ENCODE data around the gene BUD31.
"Not testable (repeated sequence)": the region's sequence is repeated elsewhere in the genome, so short reads cannot be mapped to it uniquely, and the experiment has no call there.

The BUD31 gene

GRCh38 chr7:99428972-99429566, 20.3 kb downstream of the BUD31 start:
- in situ Hi-C loops (cut with MboI; ENCODE audit: low sequenced_read_pairs): no loop called here

- in situ Hi-C loops (cut with MboI; ENCODE audit: low sequenced_read_pairs): no loop called here
Measured at GRCh38 chr7:99429756-99430155, 21.0 kb downstream of the BUD31 start.

DNA sequence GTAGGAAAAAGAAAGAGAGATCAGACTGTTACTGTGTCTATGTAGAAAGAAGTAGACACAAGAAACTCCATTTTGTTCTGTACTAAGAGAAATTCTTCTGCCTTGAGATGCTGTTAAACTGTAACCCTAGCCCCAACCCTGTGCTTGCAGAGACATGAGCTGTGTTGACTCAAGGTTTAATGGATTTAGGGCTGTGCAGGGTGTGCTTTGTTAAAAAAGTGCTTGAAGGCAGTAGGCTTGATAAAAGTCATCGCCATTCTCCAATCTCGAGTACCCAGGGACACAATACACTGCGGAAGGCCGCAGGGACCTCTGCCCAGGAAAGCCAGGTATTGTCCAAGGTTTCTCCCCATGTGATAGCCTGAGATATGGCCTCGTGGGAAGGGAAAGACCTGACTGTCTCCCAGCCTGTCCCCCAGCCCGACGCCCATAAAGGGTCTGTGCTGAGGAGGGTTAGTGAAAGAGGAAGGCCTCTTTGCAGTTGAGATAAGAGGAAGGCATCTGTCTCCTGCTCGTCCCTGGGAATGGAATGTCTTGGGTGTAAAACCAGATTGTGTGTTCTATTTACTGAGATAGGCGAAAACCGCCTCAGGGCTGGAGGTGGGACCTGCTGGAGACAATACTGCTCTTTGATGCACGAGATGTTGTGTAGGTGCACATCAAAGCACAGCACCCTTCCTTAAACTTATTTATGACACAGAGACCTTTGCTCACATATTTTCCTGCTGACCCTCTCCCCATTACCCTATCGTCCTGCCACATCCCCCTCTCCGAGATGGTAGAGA, 23.2 kb downstream of the BUD31 start:
- in situ Hi-C loops (cut with MboI; ENCODE audit: low sequenced_read_pairs): not testable (repeated sequence)

DNA sequence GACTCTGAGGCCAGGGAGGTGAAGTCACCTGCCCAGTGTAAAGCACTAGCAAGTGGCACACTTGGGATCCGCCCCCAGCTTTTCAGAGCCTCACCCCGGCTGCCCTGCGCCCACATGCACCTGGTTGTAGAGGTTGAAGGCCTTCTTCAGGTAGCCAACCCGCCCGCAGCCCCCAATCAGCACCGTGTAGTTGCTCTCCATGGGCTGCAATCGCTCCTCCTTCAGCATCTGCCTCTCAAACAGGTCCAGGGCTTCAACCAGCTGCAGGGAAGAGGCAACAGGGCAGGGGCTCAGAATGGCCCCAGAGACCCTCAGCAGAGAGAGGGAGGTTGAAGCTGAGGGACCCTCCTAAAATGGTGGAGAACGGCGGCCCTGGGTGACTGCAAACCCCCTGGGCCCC, 24.4 kb downstream of the BUD31 start:
- in situ Hi-C loops (cut with MboI; ENCODE audit: low sequenced_read_pairs): no loop called here

GRCh38 chr7:99437946-99438572, 29.3 kb downstream of the BUD31 start:
- in situ Hi-C loops (cut with MboI; ENCODE audit: low sequenced_read_pairs): no loop called here

DNA sequence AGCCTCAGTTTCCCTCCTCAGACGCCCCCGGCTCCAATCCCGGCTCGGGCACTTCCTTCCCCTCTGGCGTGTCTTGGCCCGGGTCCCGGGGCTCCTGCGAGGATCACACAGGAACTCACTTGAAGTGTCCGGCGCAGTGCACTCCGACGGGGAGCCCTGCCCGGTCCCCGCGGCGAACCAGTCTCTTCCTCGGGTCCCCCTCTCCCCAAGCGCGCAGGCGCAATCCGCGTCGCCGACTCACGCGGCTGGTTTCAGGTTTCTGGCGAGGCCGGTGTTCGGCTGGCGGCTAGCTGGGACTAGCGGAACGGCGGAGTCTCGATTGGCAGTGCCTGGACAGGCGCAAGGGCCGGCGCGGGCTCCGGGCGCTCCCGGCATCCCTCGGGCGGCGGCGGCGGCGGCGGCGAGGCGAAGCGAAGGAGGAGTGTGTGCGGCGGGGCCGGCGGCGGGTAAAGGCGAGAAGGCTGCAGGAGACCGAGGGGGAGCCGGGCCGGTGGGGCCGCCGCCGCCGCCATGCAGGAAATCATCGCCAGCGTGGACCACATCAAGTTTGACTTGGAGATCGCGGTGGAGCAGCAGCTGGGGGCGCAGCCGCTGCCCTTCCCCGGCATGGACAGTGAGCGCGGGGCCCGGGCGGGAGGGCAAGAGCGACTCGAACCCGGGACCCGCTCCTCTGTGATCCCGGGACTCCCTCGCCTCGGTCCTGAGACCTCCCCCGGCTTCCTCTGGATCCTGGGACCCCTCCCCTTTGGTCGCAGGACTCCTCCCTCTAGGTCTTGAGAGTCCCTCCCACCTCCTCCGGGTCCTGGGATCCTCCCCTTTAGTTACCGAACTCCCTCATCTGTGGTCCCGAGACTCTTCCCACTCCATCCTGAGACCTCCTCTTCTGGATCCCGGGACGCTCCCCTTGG, 30.1 kb downstream of the BUD31 start, which contains the start of the genes CPSF4 and PTCD1:
Gene CPSF4 (plus strand): TSS at position 371 of the 908 bp plus-strand sequence. CDS start 140 bp downstream, at position 511.
Gene PTCD1 (minus strand): TSS at position 226 of the 908 bp plus-strand sequence. CDS start 3,556 bp downstream, outside the sequence.
- in situ Hi-C loops (cut with MboI; ENCODE audit: low sequenced_read_pairs): no loop called here

GRCh38 chr7:99440195-99440594, 31.4 kb downstream of the BUD31 start:
- in situ Hi-C loops (cut with MboI; ENCODE audit: low sequenced_read_pairs): no loop called here

- in situ Hi-C loops (cut with MboI; ENCODE audit: low sequenced_read_pairs): no loop called here
Measured at GRCh38 chr7:99446096-99446495, 37.3 kb downstream of the BUD31 start.

DNA sequence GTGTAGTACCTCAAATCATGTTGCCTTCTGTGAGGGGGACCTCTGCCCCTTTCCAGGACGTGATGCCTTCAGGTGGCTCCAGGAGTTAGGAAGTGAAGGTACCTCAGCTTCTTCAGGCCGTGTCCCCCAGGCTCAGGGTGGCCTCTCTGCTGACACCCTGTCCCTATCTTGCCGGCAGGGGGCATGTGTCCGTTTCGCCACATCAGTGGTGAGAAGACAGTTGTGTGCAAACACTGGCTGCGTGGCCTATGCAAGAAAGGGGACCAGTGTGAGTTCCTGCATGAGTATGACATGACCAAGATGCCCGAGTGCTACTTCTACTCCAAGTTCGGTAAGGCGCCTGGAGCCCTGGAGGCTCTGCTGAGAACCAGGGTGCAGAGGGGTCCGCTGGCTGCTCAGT, 39.2 kb downstream of the BUD31 start:
- in situ Hi-C loops (cut with MboI; ENCODE audit: low sequenced_read_pairs): no loop called here

DNA sequence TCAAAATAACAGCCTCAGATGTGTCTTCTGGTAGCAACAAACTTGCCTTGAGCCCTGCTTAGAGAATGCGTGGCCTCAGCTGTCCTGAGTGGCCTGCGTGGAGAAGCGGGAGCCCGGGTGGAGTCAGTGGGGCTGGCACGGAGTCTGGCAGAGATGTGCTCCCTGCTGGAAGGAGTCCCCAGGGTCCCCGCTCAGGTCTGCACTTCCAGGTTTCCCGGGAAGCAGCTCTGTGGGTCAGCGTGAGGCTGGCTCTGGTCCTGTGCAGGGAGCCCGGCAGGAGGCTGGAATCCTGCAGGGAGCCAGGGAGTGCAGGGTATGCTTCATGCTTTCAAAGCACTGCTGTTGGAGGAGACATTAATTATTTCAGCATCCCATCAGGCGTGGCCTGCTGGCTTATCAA, 40.1 kb downstream of the BUD31 start:
- in situ Hi-C loops (cut with MboI; ENCODE audit: low sequenced_read_pairs): no loop called here

DNA sequence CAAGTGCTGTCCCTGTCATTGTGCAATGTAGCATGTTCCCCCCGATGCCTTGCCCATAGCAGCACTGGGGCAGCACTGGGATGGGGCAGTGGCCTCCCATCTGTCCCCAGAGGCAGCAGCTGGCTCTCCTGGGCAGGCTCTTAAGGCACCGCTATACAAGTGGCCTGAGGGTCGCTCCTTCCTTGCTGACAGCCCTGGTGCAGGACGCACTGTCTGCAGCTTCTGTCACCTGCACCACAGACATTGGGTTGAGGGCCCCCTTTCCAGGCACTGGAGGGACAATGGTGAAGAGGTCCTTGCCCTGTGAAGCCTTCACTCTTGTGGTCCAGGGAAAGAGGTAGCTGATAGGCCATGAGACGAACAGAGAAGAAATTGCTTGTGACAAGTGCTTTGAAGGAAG, 40.6 kb downstream of the BUD31 start:
- in situ Hi-C loops (cut with MboI; ENCODE audit: low sequenced_read_pairs): no loop called here

GRCh38 chr7:99451936-99452335, 43.2 kb downstream of the BUD31 start:
- in situ Hi-C loops (cut with MboI; ENCODE audit: low sequenced_read_pairs): no loop called here

DNA sequence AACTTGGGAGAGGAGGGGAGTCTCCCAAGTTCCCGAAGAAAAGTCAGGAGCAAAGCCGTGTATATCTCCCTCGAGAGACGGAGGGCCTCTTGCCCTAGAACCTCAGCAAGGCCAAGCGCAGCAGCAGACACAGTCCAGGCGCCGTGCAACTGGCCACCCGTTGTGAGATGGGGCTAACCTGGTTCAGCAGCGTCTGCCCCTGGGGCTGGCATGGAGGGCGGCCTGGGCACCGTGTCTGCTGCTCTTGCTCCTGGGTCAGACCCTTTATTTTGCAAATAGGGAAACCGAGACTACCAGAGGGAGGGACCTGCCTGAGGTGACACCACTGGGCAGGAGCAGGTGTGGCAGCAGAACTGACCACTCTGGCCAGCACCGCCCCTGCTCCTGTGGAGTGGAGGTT, 43.8 kb downstream of the BUD31 start:
- in situ Hi-C loops (cut with MboI; ENCODE audit: low sequenced_read_pairs): no loop called here

- in situ Hi-C loops (cut with MboI; ENCODE audit: low sequenced_read_pairs): no loop called here
Measured at GRCh38 chr7:99453105-99453504, 44.3 kb downstream of the BUD31 start.

GRCh38 chr7:99455874-99456273, 47.1 kb downstream of the BUD31 start:
- in situ Hi-C loops (cut with MboI; ENCODE audit: low sequenced_read_pairs): no loop called here

DNA sequence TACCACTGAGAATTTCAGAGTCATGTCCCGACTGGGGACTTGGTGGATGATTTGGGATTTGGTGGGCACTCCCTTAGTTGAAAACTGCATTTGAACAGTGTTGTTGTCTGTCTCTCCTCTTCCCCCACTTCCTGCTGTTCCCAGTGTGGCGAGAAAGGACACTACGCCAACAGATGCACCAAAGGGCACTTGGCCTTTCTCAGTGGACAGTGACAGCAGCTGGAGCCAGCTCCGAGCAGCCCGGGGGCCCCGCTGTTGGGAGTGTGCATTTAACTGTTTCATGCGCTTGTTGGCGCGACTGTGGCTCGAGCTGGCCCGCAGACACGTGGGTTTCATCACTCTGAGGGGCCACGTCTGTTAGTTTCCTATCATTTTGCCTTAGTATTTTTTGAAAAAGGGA, 47.5 kb downstream of the BUD31 start:
- in situ Hi-C loops (cut with MboI; ENCODE audit: low sequenced_read_pairs): no loop called here

GRCh38 chr7:99457050-99457649, 48.4 kb downstream of the BUD31 start:
- in situ Hi-C loops (cut with MboI; ENCODE audit: low sequenced_read_pairs): no loop called here

- in situ Hi-C loops (cut with MboI; ENCODE audit: low sequenced_read_pairs): no loop called here
Measured at GRCh38 chr7:99457650-99458493, 49.1 kb downstream of the BUD31 start.

GRCh38 chr7:99459087-99459486, 50.3 kb downstream of the BUD31 start:
- in situ Hi-C loops (cut with MboI; ENCODE audit: low sequenced_read_pairs): no loop called here

DNA sequence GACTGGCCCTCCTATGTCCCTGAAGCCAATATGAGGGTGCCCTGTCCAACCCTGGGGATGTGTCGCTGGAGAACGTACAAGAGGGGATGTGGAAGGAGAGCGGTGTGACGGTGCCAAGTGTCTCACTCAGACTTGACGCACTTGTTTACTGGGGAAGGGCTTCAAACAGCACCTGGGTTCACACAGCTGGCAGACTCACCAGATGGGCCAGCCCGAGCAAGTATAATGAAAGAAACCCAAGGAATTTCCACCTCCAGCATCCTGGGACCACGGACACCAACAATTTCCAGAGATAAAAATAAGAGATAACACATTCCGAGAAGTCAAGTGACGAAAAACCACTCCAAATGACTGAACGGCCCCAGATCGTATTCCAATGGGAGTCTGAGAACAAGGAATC, 51.9 kb downstream of the BUD31 start:
- in situ Hi-C loops (cut with MboI; ENCODE audit: low sequenced_read_pairs): no loop called here

Data from HL-60/S4 treated with retinoic acid at 250 ng/mL for 4 days and 3 days (cell line).